ENCODE data around the gene TBC1D1. TPM values are rescaled to one million over a fixed set of nuclear protein-coding genes. Genes with fewer than 3 reads are reported as not detected.
A peak's percentile ranks its signal among the peaks of the same experiment; 100 is the strongest.
"Not testable (repeated sequence)": the region's sequence is repeated elsewhere in the genome, so short reads cannot be mapped to it uniquely, and the experiment has no call there.

The TBC1D1 gene
- total RNA-seq, 2 donors from 2014 or later = 139 to 220 TPM

DNA sequence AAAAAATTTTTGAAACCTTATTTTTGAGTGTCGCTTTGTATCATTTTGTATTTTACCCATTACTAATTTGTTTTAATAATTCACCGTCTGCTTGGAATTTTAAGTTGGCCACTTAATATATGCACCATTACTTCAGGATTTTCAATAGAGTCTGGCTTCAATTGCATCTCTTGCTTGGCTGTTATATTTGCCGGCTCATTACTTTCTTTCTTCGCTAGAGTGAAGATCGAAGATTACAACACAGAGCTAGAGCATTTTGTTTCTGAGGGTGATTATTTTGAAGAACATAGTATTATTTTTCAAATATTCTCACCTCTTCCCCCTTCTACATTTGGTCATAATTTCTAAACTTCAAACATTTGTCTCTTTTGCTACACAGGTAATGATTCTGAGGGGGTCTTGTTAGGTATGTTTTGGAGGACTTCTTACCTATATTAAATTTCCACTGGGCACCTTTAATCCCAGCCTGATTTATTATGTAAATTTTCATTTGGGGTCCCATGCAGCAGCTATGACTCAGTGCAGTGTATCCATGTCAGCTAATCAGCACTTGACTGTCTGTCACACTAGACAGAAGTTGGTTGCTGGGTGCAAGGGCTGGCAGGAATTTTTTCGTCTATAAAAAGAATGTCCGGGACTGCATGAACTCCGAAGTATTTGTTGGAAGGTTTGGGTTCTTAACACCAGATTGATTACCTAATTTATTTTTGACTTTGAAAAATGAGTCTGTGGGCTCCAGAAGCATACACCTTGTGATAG is 18.6 kb downstream of the TBC1D1 start:
- Histone ChIP-seq H3K4me3 (peak overlapping the region; percentile 6 to 33), H3K27ac (peak overlapping the region; percentile 79 to 90), H3K9me3 (no peaks in the 10 kb centered on the region), H3K4me1 (peaks cover 0 to 38% of the 10 kb centered on the region in 2 donors), H3K36me3 (no peaks in the 10 kb centered on the region), H3K27me3 (no peaks in the 10 kb centered on the region)
- no peak for DNase-seq (ENCODE audit: low spot score)
- no peak for TF ChIP-seq CTCF (IDR thresholded peaks at IDR 0.05)

DNA sequence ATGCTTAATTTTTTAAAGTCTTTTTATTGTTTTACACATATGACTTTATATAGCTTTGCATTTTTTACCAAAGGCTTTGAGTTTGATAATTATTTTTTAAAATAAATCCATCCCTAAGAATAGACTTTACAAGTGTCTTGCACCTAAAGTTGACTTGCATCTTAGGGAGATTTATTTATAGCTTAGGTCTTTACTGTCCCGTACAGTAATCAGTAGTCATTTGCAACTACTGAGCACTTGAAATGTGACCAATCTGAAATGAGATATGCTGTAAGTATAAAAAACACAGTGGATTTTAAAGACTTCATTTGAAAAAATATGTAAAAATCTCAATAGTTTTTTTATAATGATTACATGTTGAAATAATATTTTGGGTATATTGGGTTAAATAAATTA is 19.2 kb downstream of the TBC1D1 start:
- Histone ChIP-seq H3K4me1 (peaks cover 0 to 38% of the 10 kb centered on the region in 2 donors), H3K9me3 (no peaks in the 10 kb centered on the region), H3K27me3 (no peaks in the 10 kb centered on the region), H3K36me3 (no peaks in the 10 kb centered on the region), H3K4me3 (no peak overlapping the region), H3K27ac (peak overlapping the region; percentile 79 to 90)
- DNase-seq (ENCODE audit: low spot score) = no peak
- TF ChIP-seq CTCF (IDR thresholded peaks at IDR 0.05) = no peak

GRCh38 chr4:37914539-37914938 is 23.7 kb downstream of the TBC1D1 start:
- H3K4me1 ChIP-seq = peaks cover 0 to 19% of the 10 kb centered on the region in 2 donors
- no peaks in the 10 kb centered on the region for H3K27me3 ChIP-seq
- no peak overlapping the region for H3K4me3 ChIP-seq
- no peak overlapping the region for H3K27ac ChIP-seq
- H3K9me3 ChIP-seq = no peaks in the 10 kb centered on the region
- no peak for DNase-seq (ENCODE audit: low spot score)
- no peak for TF ChIP-seq CTCF (IDR thresholded peaks at IDR 0.05)
- no peaks in the 10 kb centered on the region for H3K36me3 ChIP-seq

DNA sequence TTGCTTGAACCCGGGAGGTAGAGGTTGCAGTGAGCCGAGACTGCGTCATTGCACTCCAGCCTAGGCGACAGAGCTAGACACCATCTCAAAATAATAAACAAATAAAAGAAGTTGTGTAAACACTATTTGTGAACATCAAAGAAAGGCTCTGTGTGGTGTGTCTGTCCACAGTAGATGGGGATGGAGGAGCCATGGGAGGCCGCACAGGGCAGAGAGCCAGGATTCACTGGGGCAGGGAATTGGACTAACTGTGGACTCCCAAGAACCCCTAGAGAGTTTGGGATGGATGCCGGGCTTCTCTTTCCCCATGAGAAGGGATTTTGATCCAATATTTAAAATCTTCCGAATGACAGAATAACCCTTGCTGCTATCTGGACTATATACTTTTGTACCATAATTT is 26.5 kb downstream of the TBC1D1 start:
- H3K36me3 ChIP-seq = no peaks in the 10 kb centered on the region
- TF ChIP-seq CTCF (IDR thresholded peaks at IDR 0.05) = no peak
- H3K27me3 ChIP-seq = no peaks in the 10 kb centered on the region
- H3K9me3 ChIP-seq = no peaks in the 10 kb centered on the region
- H3K27ac ChIP-seq = no peak overlapping the region
- no peak for DNase-seq (ENCODE audit: low spot score)
- no peak overlapping the region for H3K4me3 ChIP-seq
- H3K4me1 ChIP-seq = peaks cover 0 to under 1% of the 10 kb centered on the region in 2 donors

DNA sequence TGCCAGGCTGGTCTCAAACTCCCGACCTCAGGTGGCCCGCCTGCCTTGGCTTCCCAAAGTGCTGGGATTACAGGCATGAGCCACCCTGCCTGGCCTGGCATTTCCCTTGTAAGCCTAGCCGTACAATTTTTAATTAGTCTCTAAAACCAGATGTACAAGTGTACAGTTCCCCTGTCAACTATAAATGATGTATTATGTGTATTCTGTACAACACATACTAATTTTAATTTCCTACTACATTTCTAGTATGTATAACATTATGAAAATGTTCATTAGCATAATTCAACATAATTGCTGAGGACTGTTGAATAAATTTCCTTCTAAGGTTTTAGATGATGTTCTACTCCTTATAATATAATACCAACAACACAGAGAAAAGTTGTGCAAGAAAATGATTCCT is 27.8 kb downstream of the TBC1D1 start:
- Histone ChIP-seq H3K9me3 (no peaks in the 10 kb centered on the region), H3K4me1 (no peaks in the 10 kb centered on the region), H3K27ac (no peak overlapping the region), H3K36me3 (no peaks in the 10 kb centered on the region), H3K27me3 (no peaks in the 10 kb centered on the region), H3K4me3 (no peak overlapping the region)
- TF ChIP-seq CTCF (IDR thresholded peaks at IDR 0.05) = no peak
- DNase-seq (ENCODE audit: low spot score) = no peak

DNA sequence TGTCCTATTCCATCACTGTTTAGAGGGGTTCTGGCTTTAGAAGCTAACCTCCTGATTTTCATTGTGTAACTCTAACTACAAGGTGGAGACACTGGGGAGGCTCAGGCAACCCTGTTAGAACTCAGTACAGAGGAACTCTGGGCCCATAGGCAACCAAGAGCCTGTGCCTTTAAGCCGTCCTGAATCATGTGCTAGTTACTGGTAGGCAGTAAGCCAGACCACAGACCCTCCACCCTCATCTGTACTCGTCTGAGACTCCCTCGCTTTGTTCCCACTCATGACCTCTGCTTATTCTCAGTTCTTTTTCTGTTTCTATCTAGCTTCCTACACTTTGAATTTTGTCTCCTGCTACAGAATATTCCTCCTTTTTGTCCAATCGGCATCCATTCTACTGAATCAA is 31.4 kb downstream of the TBC1D1 start:
- no peaks in the 10 kb centered on the region for H3K36me3 ChIP-seq
- no peaks in the 10 kb centered on the region for H3K4me1 ChIP-seq
- H3K4me3 ChIP-seq = no peak overlapping the region
- no peaks in the 10 kb centered on the region for H3K27me3 ChIP-seq
- H3K9me3 ChIP-seq = no peaks in the 10 kb centered on the region
- DNase-seq (ENCODE audit: low spot score) = no peak
- TF ChIP-seq CTCF (IDR thresholded peaks at IDR 0.05) = no peak
- no peak overlapping the region for H3K27ac ChIP-seq

DNA sequence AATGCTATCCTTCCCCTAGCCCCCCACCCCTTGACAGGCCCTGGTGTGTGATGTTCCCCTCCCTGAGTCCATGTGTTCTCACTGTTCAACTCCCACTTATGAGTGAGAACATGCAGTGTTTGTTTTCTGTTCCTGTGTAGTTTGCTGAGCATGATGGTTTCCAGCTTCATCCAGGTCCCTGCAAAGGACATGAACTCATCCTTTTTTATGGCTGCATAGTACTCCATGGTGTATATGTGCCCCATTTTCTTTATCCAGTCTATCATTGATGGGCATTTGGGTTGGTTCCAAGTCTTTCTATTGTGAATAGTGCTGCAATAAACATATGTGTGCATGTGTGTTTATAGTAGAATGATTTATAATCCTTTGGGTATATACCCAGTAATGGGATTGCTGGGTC is 32.2 kb downstream of the TBC1D1 start:
- not testable (repeated sequence) for H3K27me3 ChIP-seq; DNase-seq (ENCODE audit: low spot score); H3K9me3 ChIP-seq; H3K4me3 ChIP-seq; H3K27ac ChIP-seq; H3K36me3 ChIP-seq; H3K4me1 ChIP-seq
